HepG2 (cell line): ENCODE measurements around the gene CYP27A1. TPM values are rescaled to one million over a fixed set of nuclear protein-coding genes. Genes with fewer than 3 reads are reported as not detected.

Experiments used
- AKAP8 ChIP-seq: sonication (generic); formaldehyde crosslinking; IDR thresholded peaks from 2 replicates; pipeline ENCODE4 v1.5.1; 2020; ENCODE audit warnings: mild to moderate bottlenecking, missing genetic modification reagents
- GABPA ChIP-seq, 2 experiments: IDR thresholded peaks; 2 replicates each; pipeline ENCODE4 v1.6.1; 2011 to 2016; ENCODE audit warnings: low read depth in 2 of 2, low read length in 1 of 2, missing biosample characterization in 1 of 2, missing genetic modification characterization in 1 of 2
- HIVEP1 ChIP-seq: sonication (generic); formaldehyde crosslinking; IDR thresholded peaks from 2 replicates; pipeline ENCODE4 v1.4.0; 2020; ENCODE audit warnings: mild to moderate bottlenecking, missing genetic modification reagents
- KDM1A ChIP-seq: IDR thresholded peaks from 2 replicates; pipeline ENCODE4 v1.6.1; 2016; ENCODE audit warnings: missing compliant biosample characterization
- KMT2A ChIP-seq: sonication (generic); formaldehyde crosslinking; IDR thresholded peaks from 2 replicates; pipeline ENCODE4 v1.4.0; 2020; ENCODE audit warnings: missing genetic modification reagents
- MLLT10 ChIP-seq: sonication (generic); formaldehyde crosslinking; IDR thresholded peaks from 2 replicates; pipeline ENCODE4 v1.4.0; 2020; ENCODE audit warnings: missing genetic modification reagents
- NFIB ChIP-seq: sonication (generic); formaldehyde crosslinking; IDR thresholded peaks from 2 replicates; pipeline ENCODE4 v1.9.0; 2021; ENCODE audit warnings: missing genetic modification reagents, mild to moderate bottlenecking, borderline replicate concordance
- POGZ ChIP-seq: sonication (generic); formaldehyde crosslinking; IDR thresholded peaks from 2 replicates; pipeline ENCODE4 v1.4.0; 2020; ENCODE audit warnings: mild to moderate bottlenecking, missing genetic modification reagents
- RAD51 ChIP-seq: fragments of 450-650 bp; IDR thresholded peaks from 2 replicates; pipeline ENCODE4 v1.6.1; 2016; ENCODE audit warnings: borderline replicate concordance
- RELA ChIP-seq: sonication (generic); formaldehyde crosslinking; IDR thresholded peaks from 2 replicates; pipeline ENCODE4 v1.4.0; 2020; ENCODE audit warnings: missing genetic modification reagents
- SMAD3 ChIP-seq: sonication (generic); formaldehyde crosslinking; IDR thresholded peaks from 2 replicates; pipeline ENCODE4 v1.4.0; 2020; ENCODE audit warnings: missing genetic modification reagents
- TBX2 ChIP-seq: sonication (generic); formaldehyde crosslinking; IDR thresholded peaks from 2 replicates; pipeline ENCODE4 v1.5.0; 2020; ENCODE audit warnings: missing genetic modification reagents, mild to moderate bottlenecking, borderline replicate concordance
- TEAD3 ChIP-seq: optimal IDR thresholded peaks from 2 replicates; pipeline ENCODE3; 2016; ENCODE audit warnings: borderline replicate concordance
- U2AF2 ChIP-seq: fragments of 200-400 bp; formaldehyde crosslinking; IDR thresholded peaks from 2 replicates; pipeline ENCODE4 v1.6.1; 2017; ENCODE audit warnings: low read depth, mild to moderate bottlenecking, low read length
- ZBTB7B ChIP-seq: sonication (generic); formaldehyde crosslinking; IDR thresholded peaks from 2 replicates; pipeline ENCODE4 v1.4.0; 2020; ENCODE audit warnings: missing genetic modification reagents
- ZNF292 ChIP-seq: sonication (generic); formaldehyde crosslinking; IDR thresholded peaks from 2 replicates; pipeline ENCODE4 v1.8.1; 2022; ENCODE audit warnings: mild to moderate bottlenecking, low read depth, missing genetic modification reagents, borderline replicate concordance
- ZNF644 ChIP-seq: IDR thresholded peaks from 2 replicates; pipeline ENCODE4 v1.6.1; 2016; ENCODE audit warnings: low read depth
- ZNF672 ChIP-seq: sonication (generic); formaldehyde crosslinking; IDR thresholded peaks from 2 replicates; pipeline ENCODE4 v1.8.1; 2022; ENCODE audit warnings: missing genetic modification reagents
- ZSCAN22 ChIP-seq: sonication (generic); formaldehyde crosslinking; IDR thresholded peaks from 2 replicates; pipeline ENCODE4 v1.4.0; 2020; ENCODE audit warnings: mild to moderate bottlenecking, missing genetic modification reagents
- polyA plus RNA-seq, 8 experiments: library from polyadenylated mRNA; depleted of rRNA in 3 of 8; stranded (reverse) in 7 of 8; unstranded in 1 of 8; fragments of >200 nt; fragmentation: Illumina TruSeq in 4 of 8; extraction: Trizol in 4 of 8; gene quantifications; 2 replicates each; pipeline versions ENCODE4 v1.2.1 to v1.2.3, GENCODE V29; 2011 to 2016; ENCODE audit warnings: low read depth in 4 of 8, missing spikeins in 1 of 8, mixed read lengths in 1 of 8; ENCODE audit not compliant: insufficient read depth in 1 of 8
- total RNA-seq, 5 experiments: library from RNA; depleted of rRNA; stranded (reverse); fragments of >200 nt; fragmentation: Illumina TruSeq; extraction: Trizol; gene quantifications; 2 replicates each; pipeline ENCODE4 v1.2.3, GENCODE V29; 2016; ENCODE audit warnings: low read depth in 1 of 5
- TF ChIP-seq, protein P1 (sequence below): sonication (generic); formaldehyde crosslinking; IDR thresholded peaks from 2 replicates; pipeline ENCODE4 v1.4.0; 2020; ENCODE audit warnings: missing genetic modification reagents
- TF ChIP-seq, protein P2 (sequence below): IDR thresholded peaks from 2 replicates; pipeline ENCODE4 v1.6.1; 2016; ENCODE audit warnings: low read depth
- TF ChIP-seq, protein P3 (sequence below): sonication (generic); formaldehyde crosslinking; IDR thresholded peaks from 2 replicates; pipeline ENCODE4 v1.5.0; 2020; ENCODE audit warnings: missing genetic modification reagents
- TF ChIP-seq, protein P4 (sequence below): IDR thresholded peaks from 2 replicates; pipeline ENCODE4 v1.6.1; 2016; ENCODE audit warnings: missing biosample characterization, missing genetic modification reagents, low read depth
- TF ChIP-seq, protein P5 (sequence below): IDR thresholded peaks from 2 replicates; pipeline ENCODE4 v1.6.1; 2016; ENCODE audit warnings: missing genetic modification reagents, missing compliant biosample characterization

Gene CYP27A1
- total and polyA plus RNA-seq, 2 of the 13 experiments (the other 11 are each of a cell fraction or from before 2014, with no cell fraction given): 157 to 266 TPM

DNA sequence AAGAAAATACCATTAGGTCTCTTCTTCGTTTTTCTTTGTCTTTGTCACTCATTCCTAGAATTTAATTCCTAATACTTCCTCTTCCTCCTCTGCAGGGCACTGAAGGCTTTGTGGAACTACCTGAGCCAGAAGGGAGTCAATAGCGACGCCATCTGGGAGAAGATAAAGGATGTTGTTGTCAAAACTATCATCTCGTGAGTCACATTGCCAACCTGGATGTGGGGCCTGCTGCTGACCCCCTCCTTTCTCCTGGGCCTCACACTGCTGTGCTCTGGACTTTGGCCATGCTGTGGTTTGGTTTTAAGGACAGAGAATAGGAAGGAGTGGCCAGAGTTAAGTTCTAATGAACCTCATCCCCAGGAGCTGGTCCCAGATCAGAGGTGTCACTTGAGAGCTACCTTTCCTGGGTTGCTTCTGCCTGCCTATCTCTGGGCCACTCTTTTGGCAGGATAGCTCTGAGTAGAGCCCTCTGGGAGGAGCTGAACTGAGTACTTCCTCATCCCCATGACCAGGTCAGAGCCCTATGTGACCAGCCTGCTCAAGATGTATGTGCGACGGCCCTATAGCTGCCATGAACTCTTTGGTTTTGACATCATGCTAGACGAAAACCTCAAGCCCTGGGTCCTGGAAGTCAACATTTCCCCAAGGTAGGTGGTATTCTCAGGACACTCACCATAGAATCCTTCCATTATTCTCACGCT, 33.1 kb upstream of the CYP27A1 start (continued):
- TF ChIP-seq, protein P1, sequence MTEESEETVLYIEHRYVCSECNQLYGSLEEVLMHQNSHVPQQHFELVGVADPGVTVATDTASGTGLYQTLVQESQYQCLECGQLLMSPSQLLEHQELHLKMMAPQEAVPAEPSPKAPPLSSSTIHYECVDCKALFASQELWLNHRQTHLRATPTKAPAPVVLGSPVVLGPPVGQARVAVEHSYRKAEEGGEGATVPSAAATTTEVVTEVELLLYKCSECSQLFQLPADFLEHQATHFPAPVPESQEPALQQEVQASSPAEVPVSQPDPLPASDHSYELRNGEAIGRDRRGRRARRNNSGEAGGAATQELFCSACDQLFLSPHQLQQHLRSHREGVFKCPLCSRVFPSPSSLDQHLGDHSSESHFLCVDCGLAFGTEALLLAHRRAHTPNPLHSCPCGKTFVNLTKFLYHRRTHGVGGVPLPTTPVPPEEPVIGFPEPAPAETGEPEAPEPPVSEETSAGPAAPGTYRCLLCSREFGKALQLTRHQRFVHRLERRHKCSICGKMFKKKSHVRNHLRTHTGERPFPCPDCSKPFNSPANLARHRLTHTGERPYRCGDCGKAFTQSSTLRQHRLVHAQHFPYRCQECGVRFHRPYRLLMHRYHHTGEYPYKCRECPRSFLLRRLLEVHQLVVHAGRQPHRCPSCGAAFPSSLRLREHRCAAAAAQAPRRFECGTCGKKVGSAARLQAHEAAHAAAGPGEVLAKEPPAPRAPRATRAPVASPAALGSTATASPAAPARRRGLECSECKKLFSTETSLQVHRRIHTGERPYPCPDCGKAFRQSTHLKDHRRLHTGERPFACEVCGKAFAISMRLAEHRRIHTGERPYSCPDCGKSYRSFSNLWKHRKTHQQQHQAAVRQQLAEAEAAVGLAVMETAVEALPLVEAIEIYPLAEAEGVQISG (CRISPR knock-in tag): peak; percentile 76
- peak; percentile 79; the same call in 1 of the 2 replicates for TF ChIP-seq ZBTB7B (CRISPR knock-in tag)
- TF ChIP-seq RAD51: no peak
- TF ChIP-seq KDM1A (CRISPR knock-in tag): peak; percentile 81
- TF ChIP-seq RELA: no peak
- no peak for TF ChIP-seq U2AF2
- no peak for TF ChIP-seq ZNF672
- peak; percentile 65 for TF ChIP-seq POGZ (CRISPR knock-in tag)
- TF ChIP-seq GABPA (IDR thresholded peaks at IDR 0.05; ENCODE audit: low read depth, low read length): no peak
- TF ChIP-seq GABPA (CRISPR knock-in tag; IDR thresholded peaks at IDR 0.05; ENCODE audit: low read depth): peak; percentile 59
- TF ChIP-seq, protein P2, sequence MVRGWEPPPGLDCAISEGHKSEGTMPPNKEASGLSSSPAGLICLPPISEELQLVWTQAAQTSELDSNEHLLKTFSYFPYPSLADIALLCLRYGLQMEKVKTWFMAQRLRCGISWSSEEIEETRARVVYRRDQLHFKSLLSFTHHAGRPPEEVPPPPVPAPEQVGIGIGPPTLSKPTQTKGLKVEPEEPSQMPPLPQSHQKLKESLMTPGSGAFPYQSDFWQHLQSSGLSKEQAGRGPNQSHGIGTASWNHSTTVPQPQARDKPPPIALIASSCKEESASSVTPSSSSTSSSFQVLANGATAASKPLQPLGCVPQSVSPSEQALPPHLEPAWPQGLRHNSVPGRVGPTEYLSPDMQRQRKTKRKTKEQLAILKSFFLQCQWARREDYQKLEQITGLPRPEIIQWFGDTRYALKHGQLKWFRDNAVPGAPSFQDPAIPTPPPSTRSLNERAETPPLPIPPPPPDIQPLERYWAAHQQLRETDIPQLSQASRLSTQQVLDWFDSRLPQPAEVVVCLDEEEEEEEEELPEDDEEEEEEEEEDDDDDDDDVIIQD (CRISPR knock-in tag): peak; percentile 75
- peak; percentile 57 for TF ChIP-seq TEAD3 (CRISPR knock-in tag)
- TF ChIP-seq, protein P3, sequence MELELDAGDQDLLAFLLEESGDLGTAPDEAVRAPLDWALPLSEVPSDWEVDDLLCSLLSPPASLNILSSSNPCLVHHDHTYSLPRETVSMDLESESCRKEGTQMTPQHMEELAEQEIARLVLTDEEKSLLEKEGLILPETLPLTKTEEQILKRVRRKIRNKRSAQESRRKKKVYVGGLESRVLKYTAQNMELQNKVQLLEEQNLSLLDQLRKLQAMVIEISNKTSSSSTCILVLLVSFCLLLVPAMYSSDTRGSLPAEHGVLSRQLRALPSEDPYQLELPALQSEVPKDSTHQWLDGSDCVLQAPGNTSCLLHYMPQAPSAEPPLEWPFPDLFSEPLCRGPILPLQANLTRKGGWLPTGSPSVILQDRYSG (CRISPR knock-in tag): no peak
- peak; percentile 77 for TF ChIP-seq TBX2 (CRISPR knock-in tag)
- TF ChIP-seq NFIB (CRISPR knock-in tag): no peak
- no peak for TF ChIP-seq AKAP8
- TF ChIP-seq ZSCAN22 (CRISPR knock-in tag): no peak
- no peak for TF ChIP-seq MLLT10
- no peak for TF ChIP-seq HIVEP1
- TF ChIP-seq, protein P4, sequence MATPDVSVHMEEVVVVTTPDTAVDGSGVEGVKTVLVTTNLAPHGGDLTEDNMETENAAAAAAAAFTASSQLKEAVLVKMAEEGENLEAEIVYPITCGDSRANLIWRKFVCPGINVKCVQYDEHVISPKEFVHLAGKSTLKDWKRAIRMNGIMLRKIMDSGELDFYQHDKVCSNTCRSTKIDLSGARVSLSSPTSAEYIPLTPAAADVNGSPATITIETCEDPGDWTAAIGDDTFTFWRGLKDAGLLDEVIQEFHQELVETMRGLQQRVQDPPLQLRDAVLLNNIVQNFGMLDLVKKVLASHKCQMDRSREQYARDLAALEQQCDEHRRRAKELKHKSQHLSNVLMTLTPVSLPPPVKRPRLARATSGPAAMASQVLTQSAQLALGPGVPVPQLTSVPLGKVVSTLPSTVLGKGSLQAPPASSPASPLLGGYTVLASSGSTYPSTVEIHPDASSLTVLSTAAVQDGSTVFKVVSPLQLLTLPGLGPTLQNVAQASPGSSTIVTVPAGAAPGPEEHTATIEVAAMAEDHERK (CRISPR knock-in tag): no peak
- peak; percentile 53; the same call in 1 of the 2 replicates for TF ChIP-seq ZNF292 (CRISPR knock-in tag)
- peak; percentile 81 for TF ChIP-seq SMAD3
- TF ChIP-seq KMT2A (CRISPR knock-in tag): peak; percentile 12; the same call in 1 of the 2 replicates
- peak; percentile 89 for TF ChIP-seq ZNF644 (CRISPR knock-in tag)
- TF ChIP-seq, protein P5, sequence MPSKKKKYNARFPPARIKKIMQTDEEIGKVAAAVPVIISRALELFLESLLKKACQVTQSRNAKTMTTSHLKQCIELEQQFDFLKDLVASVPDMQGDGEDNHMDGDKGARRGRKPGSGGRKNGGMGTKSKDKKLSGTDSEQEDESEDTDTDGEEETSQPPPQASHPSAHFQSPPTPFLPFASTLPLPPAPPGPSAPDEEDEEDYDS: peak; percentile 67
